Measurements from ENCODE around the gene PIH1D1.

PIH1D1 gene

DNA sequence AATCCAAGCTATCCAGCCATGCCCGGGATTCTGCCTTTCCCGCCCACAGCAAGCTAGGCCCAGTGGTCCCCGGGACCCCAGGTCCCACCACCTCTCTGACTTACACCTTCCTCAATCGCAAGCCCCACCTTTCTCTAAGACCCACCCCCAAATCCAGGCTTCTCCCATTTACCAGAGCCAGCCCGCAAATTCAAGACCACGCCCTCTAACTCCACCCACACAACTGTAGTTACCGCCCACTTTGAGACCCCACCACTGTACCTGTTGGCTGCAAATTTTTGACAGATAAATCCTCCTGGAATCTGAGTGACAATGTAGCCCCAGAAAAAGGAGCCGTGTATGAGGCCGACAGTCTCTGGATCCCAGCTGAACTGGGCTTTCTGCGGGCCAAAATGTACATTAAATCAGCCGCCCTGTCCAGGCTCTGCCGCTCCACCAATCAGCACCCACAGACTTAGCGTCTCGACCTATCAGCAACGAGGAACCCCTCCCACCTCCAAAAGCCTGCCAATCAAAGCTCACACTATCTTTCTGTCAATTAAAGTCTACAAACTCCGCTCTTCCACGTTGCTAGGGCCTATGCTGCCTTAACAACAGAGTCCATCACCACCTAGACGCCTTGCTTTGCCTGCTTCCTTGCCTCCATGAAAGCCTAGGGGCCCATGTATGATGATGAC, 16.6 kb downstream of the PIH1D1 start:
- DNase-seq (ENCODE audit: low read depth): no peak

DNA sequence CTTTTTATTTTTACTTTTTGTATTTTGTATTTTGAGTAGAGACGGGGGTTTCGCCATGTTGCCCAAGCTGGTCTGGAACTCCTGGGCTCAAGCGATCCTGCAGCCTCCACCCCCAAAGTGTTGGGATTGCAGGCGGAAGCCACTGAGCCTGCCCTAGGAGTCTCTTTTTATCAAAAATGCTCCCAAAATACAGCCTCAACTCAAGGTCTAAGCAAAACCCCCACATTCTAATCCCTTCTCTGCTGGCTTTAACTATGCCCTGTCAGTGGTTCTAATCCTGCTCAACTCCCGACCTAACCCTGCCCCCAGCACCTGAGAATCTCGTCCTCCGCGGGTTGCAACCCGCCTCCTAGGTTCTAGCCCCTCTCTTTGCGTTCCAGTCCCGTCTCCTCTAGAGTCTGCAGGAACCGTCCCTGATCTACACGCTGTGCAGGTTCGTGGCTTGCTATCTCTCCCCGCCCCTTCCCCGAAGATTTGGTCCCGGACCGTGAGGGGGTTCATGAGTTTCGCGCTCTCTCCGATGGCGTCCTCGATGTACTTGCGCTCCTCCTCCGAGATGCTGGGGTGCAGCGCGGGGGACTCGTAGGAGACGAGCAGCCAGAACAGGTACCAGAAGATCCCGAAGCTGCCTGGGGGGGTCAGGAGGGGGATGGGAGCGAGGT, 18.2 kb downstream of the PIH1D1 start:
- DNase-seq (ENCODE audit: low read depth): no peak

DNA sequence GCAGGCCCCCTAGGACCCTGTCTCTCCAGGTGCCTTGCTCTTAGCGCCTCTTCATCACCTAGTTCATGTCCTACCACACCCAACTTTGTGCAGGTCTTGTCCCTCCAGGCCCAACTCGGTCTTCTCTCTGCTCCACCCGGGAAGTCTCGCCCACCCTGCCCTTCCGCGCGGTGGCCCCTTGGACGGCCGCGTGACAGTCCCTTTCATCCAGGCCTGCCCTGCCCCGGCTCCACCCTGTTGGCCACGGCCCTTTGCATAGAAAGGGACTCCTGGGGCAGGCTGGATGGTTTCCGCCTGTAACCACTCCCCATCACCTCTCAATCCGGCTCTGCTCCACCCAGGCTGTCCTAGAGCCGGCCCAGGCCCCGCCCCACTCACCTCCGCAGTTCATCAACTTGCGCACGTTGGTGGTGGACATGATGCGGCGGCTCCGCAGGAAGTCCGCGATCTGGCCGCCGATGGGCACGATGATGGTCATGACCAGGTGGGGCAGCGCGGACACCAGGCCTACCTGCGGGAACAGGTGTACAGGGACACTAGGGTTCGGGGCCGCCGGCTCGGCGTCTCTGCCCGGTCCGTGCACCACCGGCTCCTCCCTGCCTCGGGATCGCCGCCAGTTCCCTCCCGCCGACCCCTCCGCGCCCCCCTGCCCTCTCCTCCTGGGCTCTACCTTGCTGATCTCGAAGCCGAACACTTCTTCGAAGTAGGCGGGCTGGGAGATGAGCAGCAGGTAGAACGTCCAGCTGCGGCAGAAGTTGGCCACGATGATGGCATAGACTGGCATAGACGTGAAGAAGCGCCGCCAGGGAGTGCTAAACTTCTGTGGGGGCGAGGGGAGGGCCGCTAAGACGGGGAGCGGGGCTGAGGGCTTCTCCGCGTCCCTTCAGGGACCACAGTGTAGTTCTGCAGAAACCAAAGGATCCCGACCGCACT, 19.2 kb downstream of the PIH1D1 start:
- no peak for DNase-seq (ENCODE audit: low read depth)

DNA sequence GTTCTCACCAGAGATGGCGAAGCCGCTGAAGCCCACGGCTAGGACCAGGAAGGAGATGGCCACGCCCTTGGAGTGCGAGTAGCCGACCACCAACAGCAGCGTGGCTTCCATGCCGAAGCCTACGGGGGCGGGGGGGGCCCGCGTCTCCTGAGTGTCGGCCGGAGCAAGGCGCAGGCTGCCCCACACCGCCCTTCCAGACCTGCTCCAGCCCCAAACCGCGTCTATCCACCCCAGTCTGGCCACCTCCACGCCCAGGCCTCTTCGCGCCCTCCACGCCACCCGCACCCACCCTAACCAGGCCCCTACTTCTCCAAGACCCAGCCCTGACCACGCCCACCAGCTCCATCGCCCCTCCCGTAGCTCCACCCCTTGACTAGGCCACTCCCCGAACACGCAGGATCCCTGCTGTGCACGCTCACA, 20.3 kb downstream of the PIH1D1 start:
- DNase-seq (ENCODE audit: low read depth): no peak

DNA sequence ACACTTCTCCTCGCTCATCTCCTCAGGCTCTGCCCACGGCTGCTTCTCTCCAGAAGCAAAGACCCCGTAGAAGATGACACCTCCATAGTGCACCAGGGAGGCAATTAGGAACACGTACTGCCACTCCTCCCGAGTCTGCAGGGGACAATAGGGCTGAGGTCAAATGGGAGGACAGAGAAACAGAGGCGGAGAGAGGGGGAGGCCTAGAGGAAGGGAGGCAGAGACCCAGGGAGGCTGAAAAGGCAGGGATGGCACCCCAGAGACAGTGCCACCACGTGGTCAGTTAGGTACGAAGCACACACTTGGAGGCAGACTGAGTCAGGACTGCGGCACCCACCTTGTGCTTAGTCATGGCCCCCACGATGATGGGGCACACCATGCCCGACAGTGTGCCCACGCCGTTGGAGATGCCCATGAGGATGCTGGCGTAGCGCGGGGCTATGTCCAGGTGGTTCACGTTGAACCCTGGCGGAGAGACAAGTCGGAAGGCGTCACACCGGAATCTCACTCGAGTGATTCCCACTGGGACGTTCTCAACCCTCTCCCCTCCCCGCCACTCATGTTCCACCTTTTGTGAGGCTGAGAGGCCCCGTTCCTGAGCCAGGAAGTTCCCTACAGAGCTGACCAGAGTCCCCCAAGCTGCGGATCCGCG, 20.8 kb downstream of the PIH1D1 start:
- DNase-seq (ENCODE audit: low read depth): no peak

DNA sequence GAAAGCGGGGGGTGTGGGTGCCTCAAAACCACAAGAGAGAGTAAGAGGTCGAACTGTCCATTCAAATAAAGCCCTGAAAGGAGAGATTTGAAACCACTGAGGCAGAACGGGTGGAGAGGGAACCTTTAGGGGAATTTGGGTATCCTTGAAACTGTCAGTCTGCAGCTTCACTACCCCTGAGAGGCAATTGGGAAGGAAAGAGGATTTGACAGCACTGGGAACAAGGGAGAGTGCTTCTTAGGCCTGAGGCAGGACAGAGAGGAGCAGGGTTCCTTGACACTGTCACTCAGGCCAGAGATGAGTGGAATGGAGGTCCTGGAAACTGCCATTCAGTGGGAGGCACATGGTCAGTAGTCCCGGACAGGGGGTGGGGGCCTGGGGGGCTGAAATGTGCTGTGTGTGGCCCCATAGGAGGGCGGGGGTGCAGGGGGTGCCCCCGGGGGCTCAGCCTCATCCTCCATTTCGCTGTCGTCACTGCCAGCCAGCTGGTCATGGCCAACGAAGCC, 21.4 kb downstream of the PIH1D1 start:
- DNase-seq (ENCODE audit: low read depth): no peak

DNA sequence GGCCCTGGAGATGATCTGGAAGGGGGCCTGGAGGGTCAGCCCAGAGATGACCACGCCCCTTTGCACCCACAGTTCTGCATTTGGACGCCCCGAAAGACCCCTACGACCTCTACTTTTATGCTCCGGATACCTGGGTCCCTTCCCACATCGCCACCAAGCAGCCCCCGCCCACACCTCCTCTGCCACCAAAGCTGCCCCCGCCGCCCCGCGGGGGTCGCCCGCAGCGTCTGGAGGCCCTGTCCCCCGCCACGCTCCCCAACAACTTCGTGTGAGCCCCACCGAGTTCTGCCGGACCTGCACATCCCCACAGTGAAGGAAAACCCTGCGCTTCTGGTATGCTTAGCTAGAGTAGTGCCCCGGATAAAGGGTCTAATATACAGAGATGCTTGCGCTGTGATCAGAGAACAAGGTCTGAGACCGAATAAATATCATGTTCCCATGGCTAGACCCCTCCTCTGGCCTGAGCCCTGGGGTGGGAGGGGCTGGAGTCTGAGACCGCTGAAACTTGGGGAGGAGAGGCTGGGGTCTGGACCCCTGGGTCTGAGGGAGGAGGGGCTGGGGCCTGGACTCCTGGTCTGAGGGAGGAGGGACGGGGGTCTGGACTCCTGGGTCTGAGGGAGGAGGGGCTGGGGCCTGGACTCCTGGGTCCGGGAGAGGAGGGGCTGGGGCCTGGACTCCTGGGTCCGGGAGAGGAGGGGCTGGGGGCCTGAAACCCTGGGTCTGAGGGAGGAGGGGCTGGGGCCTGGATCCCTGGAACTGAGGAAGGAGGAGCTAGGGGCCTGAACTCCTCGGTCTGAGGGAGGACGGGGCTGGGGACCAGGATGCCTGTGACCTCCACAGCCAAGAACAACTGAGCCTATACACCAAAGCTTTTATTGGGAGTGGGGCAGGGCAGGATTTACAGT, 22.8 kb downstream of the PIH1D1 start:
- no peak for DNase-seq (ENCODE audit: low read depth)

DNA sequence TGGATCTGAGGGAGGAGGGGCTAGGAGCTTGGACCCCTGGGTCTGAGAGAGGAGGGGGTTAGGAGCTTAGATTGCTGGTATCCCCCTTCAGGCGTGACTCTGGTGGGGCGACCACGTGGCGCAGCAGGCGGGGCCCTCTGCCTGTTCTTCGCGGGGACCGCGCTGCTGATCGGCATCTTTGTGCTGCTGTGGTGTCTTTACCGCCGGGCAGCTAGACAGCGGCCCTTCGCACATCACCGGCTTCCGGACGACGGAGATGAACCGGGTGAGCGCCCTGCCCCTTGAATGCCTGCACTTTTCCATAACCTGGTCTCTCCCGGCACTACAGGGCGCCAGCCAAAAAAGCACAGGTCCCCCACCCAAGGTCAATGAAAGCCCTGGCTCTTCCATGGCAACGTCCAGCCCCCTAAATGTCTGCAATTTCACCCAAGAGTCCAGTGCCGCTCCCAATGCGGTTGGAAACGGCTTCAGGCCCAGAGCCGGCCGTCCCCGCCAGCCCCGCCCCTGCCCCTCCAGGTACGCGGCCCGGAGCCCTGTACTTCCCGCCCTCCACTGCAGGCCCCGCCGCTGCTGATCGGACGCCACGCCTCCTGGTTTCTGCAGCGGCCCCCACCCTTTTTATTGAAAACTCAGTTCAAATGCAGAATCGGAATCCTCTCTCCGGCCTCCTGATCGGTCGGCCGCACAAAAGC, 23.6 kb downstream of the PIH1D1 start:
- no peak for DNase-seq (ENCODE audit: low read depth)

DNA sequence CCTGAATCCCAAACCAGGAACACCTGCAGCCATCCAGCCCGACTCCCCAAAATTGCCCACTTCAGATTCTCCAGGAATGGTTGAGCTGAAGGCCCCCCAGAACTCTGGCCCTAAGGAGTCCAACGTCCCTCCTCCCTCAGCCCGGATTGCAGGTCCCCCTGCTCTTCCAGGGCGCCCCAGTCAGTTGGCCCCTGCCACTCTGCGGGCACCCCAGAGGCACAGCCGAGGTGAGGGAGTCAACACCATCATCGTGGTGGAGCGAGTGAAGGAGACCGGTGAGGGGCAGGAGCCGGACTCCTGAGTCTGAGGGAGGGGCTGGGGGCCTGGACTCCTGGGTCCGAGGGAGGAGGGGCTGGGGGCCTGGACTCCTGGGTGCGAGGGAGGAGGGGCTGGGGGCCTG, 24.3 kb downstream of the PIH1D1 start:
- no peak for DNase-seq (ENCODE audit: low read depth)

DNA sequence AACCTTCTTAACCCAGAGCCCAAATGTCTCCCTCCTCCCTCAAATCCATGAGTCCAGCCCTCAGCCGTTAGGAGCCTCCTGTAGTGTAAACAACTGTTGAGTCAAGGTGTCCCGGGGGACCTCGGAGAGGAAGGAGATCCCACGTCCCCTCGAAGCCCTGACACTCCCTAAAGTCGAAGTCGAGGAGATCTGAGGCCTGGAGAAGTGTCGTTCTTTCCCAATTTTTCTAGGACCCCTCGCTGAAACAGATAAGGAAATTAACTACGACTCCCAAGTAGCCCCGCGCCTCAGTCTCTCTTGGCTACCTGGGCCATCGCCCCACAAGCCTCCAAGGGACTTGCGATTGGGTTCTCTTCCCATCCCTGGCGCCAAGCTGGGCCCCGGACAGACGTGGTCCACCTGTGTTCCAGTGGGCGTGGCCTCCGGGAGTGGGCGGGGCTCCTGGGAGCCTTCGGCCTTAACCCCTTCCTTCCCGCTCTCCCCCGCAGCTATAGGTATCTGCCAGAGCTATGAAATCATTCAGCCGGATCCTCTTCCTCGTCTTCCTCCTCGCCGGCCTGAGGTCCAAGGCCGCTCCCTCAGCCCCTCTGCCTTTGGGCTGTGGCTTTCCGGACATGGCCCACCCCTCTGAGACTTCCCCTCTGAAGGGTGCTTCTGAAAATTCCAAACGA, 25.6 kb downstream of the PIH1D1 start:
- no peak for DNase-seq (ENCODE audit: low read depth)

DNA sequence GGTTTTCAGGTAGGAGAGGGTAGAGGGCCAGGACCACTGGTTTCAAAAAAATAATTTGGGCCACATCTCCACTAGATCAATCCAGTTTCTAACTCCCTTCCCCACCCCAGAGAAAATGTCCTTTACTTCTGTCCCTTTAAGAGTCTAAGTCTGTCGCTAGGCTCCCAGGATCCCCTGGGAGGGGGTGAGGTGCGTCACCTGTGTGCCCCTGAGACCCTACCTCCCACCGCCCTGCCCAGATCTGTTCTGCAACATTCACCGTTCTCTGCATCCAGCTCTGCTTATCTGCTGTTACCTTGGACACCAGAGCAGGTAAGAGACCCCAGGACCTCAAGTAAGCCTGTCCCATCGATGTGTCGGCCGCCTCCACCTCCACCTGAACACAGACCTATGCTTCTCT, 26.4 kb downstream of the PIH1D1 start, which contains the start of gene GFY:
Gene GFY (plus strand): TSS at position 211 of the 400 bp plus-strand sequence. CDS start 1,043 bp downstream, outside the sequence.
- DNase-seq (ENCODE audit: low read depth): no peak

DNA sequence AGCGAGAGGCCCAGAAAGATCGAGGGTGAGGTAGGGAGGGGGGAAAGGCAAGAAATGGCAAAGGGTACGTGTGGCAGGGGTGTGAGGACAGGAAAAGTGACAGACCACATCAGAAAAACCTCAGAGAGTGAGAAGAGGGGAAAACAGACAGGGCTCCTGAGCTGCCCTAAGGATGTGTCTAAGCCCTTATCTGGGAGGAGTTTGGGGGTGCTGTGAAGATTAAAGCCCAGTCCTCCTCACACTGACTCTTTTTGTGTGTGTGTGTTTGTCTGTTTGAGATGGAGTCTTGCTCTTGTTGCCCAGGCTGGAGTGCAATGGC, 27.7 kb downstream of the PIH1D1 start:
- no peak for DNase-seq (ENCODE audit: low read depth)

DNA sequence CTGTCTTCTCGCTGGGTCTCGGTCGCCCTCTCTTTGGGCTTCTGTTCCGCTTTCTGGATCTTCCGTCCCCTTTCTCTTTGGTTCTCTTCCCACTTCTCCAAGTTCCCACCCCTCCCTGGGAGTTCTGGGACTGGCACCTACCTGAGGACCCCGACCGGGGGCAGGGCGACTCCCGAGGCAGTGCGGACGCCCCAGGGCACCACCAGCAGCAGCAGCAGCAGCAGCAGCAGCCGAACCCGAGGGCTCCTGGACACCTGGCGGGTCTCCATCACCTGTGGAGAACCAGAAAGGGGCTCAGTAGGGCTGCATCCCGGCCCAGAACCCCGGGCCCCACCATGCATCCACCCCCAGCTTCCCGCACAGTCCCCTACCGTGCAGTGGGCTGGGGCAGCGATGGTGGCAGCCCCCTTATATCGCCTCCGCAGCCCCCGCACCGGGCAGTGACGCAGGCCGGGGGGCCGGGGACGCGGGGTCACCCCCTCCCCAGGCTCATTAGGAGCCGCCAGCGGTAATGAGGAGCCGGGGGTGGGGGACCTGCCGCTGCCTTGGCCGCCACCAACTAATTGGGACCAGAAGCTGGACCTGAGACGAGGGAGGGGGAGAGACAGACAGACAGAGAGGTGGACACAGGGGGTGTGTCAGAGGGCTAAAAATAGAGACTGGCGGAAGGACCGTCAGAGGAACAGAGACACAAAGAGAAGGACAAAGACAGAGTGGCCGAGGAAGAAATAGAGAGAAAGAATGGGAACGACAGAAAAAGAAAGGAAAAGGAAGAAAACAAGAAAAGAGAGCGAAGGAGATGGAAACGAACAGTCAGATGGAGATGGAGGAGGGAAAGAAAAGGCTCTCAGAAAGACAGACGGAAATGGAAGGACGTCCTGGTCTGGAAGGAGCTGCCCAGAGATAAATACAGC, 28.3 kb downstream of the PIH1D1 start, which contains the start of gene PTH2:
Gene PTH2 (minus strand): TSS at position 371 of the 914 bp plus-strand sequence. CDS start 102 bp downstream, at position 269.
- DNase-seq (ENCODE audit: low read depth): no peak

DNA sequence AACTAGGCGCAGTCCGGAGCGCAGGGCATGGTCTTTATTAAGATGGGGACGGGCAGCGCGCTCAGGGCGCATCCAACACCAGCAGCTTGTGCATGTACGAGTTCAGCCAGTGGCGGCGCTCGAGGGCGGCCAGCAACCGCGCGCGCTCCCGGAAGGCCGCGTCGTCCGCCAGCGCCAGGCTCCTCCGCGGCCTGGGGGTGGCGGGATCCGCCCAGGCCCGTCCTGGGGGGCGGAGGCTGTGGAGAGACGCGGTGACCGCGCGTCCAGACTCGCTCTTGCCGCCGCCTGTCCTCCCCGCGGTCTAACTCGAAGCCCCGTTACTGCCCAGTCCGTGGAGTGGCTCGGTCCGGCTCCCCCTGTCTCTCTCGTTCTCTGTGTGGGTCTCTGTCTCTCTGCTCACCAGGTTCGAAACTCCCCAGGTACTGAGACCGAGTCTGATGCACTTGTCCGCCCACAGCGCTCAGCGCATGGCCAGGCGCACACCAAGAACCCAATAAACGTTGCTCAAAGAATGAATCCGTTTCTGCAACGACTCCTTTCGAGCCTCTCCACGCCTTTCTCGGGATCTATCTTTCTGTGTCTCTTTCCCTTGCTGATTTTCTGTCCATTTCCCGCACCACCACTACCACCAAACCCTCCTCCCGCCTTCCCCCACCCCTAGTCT, 29.1 kb downstream of the PIH1D1 start:
- DNase-seq (ENCODE audit: low read depth): no peak

DNA sequence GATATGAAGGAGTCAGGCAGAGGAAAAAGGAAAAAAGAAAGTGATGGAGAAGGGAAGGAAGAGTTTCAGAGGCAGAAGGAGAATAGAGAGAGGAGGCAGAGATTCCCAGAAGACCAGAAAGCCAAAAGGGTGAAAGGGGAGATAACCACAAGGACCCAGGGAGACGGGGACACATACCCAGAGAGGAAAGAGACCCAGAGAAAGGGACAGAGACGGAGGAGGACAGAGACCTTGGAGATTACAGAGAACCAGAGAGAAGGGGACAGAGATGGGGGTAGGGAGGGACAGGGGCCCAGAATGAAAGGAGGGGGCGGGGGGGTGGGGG, 29.8 kb downstream of the PIH1D1 start:
- no peak for DNase-seq (ENCODE audit: low read depth)

DNA sequence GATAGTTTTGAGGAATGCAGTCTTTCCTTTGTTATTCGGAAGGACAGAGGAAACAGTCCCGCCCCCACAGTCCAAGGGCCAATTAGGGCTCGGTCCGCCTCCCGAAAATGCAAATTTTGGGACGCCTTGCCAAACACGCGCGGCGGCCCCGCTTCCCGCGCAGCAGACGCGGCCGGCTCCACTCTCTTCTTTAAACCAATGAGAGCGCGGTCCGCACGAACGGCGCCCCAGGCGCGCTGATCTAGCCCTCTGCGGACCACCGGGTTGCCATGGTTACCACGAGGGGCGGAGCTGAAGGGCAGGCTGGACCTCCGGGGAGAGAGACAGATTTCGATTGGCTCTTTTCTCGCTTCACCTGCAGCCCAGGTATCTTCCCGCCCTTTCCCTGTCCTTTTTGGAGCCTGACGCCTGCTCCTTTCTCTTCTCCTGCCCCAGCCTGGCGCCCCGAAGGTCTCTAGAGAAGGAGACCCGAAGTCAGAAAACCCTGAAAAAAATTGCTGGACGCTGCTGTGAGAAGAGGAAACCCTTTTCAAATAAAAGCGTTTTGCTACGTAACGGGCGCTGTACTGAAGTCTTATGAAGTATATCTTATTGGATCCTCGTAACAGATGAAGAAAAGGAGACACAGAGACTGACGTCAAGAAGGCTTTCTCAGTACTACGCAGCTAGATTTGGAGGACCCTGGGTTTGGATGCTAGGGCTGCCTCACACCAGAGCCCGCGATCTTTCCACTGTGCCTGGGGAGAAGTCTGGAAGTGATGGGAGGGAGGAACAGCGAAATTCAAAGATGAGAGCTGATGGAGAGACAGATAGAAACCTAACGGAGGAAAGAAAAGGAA, 30.4 kb downstream of the PIH1D1 start:
- DNase-seq (ENCODE audit: low read depth): no peak

DNA sequence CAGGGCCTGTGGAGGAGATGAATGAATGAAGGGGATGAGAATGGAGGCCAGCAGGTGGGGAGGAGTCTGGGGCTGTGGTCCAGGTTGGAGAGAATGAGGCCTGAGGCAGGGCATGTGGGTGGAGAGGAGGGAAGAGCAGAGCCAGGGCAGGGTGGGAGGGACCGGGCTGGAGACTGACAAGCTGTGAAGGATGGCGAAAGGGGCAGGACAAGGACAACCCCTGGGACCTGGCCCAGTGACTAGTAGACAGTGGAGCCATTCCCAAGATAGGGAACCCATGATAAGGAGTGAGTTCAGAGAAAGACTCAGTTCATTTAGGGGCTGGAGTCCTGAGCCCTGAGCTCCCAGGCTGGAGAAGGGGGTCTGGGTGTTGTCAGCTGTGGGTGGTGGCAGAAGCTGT, 31.4 kb downstream of the PIH1D1 start:
- DNase-seq (ENCODE audit: low read depth): no peak
